Activated T-cell treated with anti-CD3 and anti-CD28 coated beads, Interleukin-2, amount 50 U/mL, for 24 hours (primary cell): Measurements from ENCODE around the gene CBFB.
A peak's percentile ranks its signal among the peaks of the same experiment; 100 is the strongest.
"Not testable (repeated sequence)": the region's sequence is repeated elsewhere in the genome, so short reads cannot be mapped to it uniquely, and the experiment has no call there.

Experiments
- DNase-seq: peaks from one replicate; pipeline ENCODE4 v3.0.0-alpha.2; 2020
- H3K27ac Mint-ChIP-seq: 2 replicates; pipeline ENCODE4 v1.8.0; 2020; ENCODE audit warnings: mild to moderate bottlenecking, mixed read lengths
- H3K27me3 Mint-ChIP-seq: 2 replicates; pipeline ENCODE4 v1.8.0; 2020; ENCODE audit warnings: mixed read lengths
- H3K36me3 Mint-ChIP-seq: 2 replicates; pipeline ENCODE4 v1.8.0; 2020; ENCODE audit warnings: low read depth, mixed read lengths
- H3K4me1 Mint-ChIP-seq: 2 replicates; pipeline ENCODE4 v1.8.0; 2020; ENCODE audit warnings: low read depth, mixed read lengths
- H3K4me3 Mint-ChIP-seq: 2 replicates; pipeline ENCODE4 v1.8.0; 2020; ENCODE audit warnings: mild to moderate bottlenecking, moderate library complexity, mixed read lengths
- H3K9me3 Mint-ChIP-seq: 2 replicates; pipeline ENCODE4 v1.8.0; 2020; ENCODE audit warnings: mixed read lengths

CBFB gene

DNA sequence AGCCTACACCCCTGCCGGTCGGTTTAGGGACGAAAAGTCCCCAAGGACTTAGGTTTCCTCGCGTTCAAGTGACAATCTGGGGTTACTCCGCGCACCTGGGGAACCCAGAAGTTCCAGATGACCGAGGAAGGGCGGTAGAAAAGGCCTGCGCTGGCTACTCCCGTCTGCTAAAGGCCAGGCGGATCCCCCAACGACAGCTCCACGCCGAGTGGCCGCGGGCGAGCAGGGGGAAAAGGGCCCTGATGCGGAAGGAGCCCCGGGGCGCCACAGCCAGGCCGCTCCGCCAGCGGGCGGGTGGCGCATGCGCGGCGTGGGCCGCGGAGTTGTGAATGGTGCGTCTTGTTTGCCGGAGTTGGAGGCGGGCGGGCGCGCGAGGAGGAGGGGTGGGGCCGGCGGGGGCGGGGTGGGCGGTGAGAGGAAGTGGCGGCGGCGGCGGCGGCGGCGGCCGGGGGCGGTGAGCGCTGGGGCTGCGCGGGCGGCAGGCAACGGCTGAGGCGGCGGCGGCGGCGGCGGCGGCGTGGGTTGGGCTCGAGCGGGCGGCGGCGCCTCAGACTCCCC, at the start of gene CBFB:
TSS of gene CBFB (plus strand) at position 454 of the 558 bp plus-strand sequence. CDS start 259 bp downstream, outside the sequence.
- peaks cover 53% of the 10 kb centered on the region for H3K4me1 Mint-ChIP-seq

DNA sequence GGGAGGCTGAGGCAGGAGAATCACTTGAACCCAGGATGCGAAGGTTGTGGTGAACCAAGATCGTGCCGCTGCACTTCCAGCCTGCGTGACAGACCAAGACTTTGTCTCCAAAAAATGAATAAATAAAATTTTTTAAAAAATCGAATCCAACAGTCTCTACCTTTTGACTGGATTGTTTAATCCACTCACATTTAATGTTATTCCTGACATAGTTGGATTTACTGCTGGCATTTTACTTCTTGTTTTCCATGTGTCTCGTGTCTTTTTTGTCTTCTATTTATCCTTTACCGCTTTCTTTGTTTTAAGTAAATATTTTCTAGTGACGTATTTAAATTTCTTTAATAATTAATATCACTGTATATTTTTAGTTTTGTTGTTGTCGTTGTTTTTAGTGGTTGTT, 45.9 kb upstream of the CBFB start:
- no peak for DNase-seq
- Mint-ChIP-seq H3K4me3 (no peak overlapping the region), H3K27me3 (no peaks in the 10 kb centered on the region), H3K36me3 (peaks cover 2% of the 10 kb centered on the region), H3K27ac (peak overlapping the region; percentile 100), H3K4me1 (peaks cover 52% of the 10 kb centered on the region), H3K9me3 (no peaks in the 10 kb centered on the region)

More for the DNA sequence above, at the start of gene CBFB:
- no peaks in the 10 kb centered on the region for H3K9me3 Mint-ChIP-seq
- peak; percentile 94 for DNase-seq
- peaks cover 40% of the 10 kb centered on the region for H3K36me3 Mint-ChIP-seq
- H3K27me3 Mint-ChIP-seq, result no peaks in the 10 kb centered on the region
- peak within 1 kb of the TSS; percentile 91 for H3K4me3 Mint-ChIP-seq
- peak within 1 kb of the TSS; percentile 97 for H3K27ac Mint-ChIP-seq

DNA sequence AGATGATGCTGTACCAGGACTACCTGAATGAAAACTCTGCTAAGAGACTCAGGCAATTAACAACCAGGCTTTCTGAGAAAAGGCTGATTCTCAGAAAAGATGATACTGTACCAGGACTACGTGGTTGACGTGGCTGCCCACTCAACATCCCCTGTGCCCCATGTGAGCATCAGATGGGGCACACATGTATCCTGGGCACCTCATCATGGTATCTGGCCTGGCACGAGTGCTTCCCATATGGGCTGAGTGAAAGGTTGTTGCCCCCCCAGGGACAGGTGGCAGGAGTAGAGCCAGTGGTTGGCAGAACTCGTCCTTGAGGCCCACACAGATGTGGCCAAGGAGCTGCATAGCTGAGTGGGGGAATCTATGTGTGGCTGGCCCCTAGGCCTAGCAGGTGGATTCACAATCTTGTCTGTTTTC, 44.0 kb upstream of the CBFB start:
- no peak overlapping the region for H3K4me3 Mint-ChIP-seq
- H3K4me1 Mint-ChIP-seq, result peaks cover 52% of the 10 kb centered on the region
- peak overlapping the region; percentile 100 for H3K27ac Mint-ChIP-seq
- H3K27me3 Mint-ChIP-seq, result no peaks in the 10 kb centered on the region
- DNase-seq, result peak; percentile 81
- H3K36me3 Mint-ChIP-seq, result peaks cover 2% of the 10 kb centered on the region
- H3K9me3 Mint-ChIP-seq, result no peaks in the 10 kb centered on the region

DNA sequence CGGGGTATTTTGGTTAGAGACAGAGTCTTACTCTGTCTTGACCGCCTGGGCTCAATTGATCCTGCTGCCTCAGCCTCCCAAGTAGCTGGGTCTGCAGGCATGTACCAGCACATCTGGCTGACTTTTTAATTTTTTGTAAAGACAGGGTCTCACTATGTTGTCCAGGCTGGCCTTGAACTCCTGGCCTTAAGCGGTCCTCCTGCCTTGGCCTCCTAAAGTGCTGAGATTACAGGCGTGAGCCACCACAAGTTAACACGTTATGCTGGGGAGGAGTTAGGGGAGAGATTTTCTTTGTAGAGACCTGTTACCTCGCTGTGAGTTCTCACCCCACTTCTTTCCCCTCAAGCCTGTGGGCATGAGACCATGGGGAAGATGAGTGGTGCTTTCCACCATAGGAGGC, 42.4 kb upstream of the CBFB start:
- H3K27me3 Mint-ChIP-seq, result no peaks in the 10 kb centered on the region
- DNase-seq, result no peak
- no peaks in the 10 kb centered on the region for H3K9me3 Mint-ChIP-seq
- peak overlapping the region; percentile 15 for H3K4me3 Mint-ChIP-seq
- peak overlapping the region; percentile 100 for H3K27ac Mint-ChIP-seq
- H3K4me1 Mint-ChIP-seq, result peaks cover 46% of the 10 kb centered on the region
- H3K36me3 Mint-ChIP-seq, result peaks cover 2% of the 10 kb centered on the region

DNA sequence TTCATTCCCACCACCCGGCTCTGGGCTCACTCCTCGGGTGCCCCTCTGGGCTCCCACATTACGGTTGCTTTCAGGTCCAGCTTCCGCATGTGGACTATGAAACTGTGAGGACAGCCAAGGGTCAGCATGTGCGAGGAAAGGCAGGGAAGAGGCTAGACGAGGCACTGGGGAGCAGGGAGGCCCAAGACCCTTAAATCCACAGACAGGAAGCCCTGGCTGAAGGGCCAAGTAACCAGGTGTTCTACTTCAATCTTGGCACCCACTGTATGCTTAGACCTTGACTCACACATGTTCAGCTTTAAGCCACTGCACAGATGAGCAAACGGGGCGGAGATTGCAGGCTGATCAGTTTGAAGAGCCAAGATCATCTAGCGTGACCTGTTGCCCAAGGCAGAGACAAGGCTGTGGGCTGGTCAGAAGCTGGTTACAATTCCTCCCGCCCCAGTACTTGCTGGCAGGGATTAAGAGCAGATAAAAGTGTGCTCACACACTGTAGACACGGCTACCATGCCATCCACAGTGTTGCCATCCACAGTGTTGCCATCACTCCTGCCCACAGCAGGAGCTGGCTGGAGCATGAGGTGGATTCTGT, 40.7 kb upstream of the CBFB start, which contains the start of gene CES4A:
TSS of gene CES4A (plus strand) at position 393 of the 592 bp plus-strand sequence. CDS start at position 577, 184 bp downstream.
- H3K27ac Mint-ChIP-seq, result peak within 1 kb of the TSS; percentile 58
- H3K36me3 Mint-ChIP-seq, result peaks cover 2% of the 10 kb centered on the region
- H3K4me3 Mint-ChIP-seq, result no peak within 1 kb of the TSS
- DNase-seq, result no peak
- no peaks in the 10 kb centered on the region for H3K9me3 Mint-ChIP-seq
- H3K4me1 Mint-ChIP-seq, result peaks cover 37% of the 10 kb centered on the region
- no peaks in the 10 kb centered on the region for H3K27me3 Mint-ChIP-seq

DNA sequence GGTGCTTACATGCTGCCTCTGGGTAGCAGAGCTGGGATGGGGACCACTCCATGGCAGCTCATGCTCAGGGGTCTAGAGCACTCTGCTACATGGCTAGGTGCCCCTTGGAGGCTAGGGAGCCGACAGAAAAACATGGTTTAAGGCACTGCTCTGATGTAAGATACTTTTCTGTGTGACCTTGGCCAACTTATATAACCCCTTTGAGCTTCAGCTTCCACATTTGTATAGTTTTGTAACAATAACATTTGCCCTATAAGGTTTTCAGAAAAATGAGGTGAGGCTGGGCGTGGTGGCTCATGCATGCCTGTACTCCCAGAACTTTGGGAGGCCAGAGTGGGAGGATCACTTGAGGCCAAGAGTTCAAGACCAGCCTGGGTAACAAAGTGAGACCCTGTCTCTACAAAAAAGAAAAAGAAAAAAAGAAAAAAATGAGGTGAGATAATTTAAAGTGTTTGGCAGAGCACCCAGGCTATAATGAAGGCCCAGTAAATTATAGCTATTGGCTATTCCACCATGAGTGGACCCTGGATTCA, 37.3 kb upstream of the CBFB start:
- Mint-ChIP-seq H3K27ac (no peak overlapping the region), H3K9me3 (no peaks in the 10 kb centered on the region), H3K4me3 (no peak overlapping the region), H3K27me3 (no peaks in the 10 kb centered on the region), H3K36me3 (no peaks in the 10 kb centered on the region), H3K4me1 (peaks cover 11% of the 10 kb centered on the region)
- DNase-seq, result no peak

DNA sequence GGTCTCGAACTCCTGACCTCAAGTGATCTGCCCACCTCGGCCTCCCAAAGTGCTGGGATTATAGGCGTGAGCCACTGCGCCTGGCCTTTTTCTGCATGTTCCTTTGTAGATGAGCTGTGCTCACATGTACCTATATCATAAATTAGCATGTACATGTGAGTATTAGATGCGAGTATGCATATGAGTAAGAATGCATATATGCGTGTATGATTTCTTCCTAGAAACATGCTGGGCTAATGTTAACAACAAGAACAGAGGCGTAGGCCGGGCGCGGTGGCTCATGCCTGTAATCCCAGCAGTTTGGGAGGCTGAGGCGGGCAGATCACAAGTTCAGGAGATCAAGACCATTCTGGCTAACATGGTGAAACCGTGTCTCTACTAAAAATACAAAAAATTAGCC, 35.4 kb upstream of the CBFB start:
- H3K27me3 Mint-ChIP-seq, DNase-seq, H3K4me3 Mint-ChIP-seq, H3K9me3 Mint-ChIP-seq, H3K27ac Mint-ChIP-seq, H3K4me1 Mint-ChIP-seq, H3K36me3 Mint-ChIP-seq: not testable (repeated sequence)

DNA sequence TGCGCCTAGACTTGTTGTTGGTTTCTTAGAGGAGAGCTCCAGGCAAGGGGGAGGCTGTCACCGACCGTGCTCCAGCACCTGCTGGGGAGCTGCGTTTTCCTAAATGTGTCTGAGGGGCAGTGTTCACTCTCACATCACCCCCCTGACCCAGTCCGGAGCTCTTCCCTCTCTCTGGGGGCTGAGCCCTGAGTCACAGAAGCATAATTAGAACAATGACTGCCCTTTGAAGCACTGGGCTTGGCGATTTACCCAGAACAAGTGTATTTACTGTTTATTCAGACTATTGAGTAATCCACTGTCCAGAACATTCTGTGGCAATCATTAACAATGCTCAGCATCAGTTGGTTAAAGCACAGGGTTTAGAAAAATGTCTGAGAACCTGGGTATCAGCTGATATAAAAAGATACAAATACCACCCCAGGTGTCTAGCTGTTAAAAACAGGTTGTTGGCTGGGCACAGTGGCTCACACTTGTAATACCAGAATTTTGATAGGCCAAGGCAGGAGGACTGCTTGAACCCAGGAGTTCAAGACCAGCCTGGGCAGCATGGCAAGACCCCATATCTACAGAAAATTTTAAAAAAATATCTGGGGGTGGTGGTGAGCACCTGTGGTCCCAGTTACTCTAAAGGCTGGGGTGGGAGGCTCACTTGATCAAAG, 32.5 kb upstream of the CBFB start:
- H3K27me3 Mint-ChIP-seq, result no peaks in the 10 kb centered on the region
- H3K4me1 Mint-ChIP-seq, result peaks cover 15% of the 10 kb centered on the region
- H3K4me3 Mint-ChIP-seq, result no peak overlapping the region
- H3K9me3 Mint-ChIP-seq, result no peaks in the 10 kb centered on the region
- no peaks in the 10 kb centered on the region for H3K36me3 Mint-ChIP-seq
- no peak for DNase-seq
- H3K27ac Mint-ChIP-seq, result no peak overlapping the region

DNA sequence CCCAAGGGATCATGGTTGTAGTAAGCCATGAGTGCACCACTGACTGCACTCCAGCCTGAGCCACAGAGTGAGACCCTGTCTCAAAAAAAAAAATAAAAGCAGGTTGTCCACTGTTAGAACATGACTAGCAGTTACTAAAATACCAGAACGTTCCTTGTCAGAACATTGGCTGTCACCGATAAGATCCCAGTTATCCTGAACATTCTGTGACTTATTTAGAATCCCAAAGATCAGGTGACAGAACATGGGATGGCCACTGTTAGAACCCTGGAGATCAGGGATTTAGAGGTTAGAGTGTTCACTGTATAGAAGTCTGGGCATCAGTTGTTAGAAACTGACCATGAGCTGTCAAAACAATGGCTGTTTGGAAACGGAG, 32.0 kb upstream of the CBFB start:
- H3K4me1 Mint-ChIP-seq, result peaks cover 20% of the 10 kb centered on the region
- no peak for DNase-seq
- no peaks in the 10 kb centered on the region for H3K27me3 Mint-ChIP-seq
- H3K27ac Mint-ChIP-seq, result no peak overlapping the region
- H3K9me3 Mint-ChIP-seq, result no peaks in the 10 kb centered on the region
- no peaks in the 10 kb centered on the region for H3K36me3 Mint-ChIP-seq
- H3K4me3 Mint-ChIP-seq, result no peak overlapping the region

DNA sequence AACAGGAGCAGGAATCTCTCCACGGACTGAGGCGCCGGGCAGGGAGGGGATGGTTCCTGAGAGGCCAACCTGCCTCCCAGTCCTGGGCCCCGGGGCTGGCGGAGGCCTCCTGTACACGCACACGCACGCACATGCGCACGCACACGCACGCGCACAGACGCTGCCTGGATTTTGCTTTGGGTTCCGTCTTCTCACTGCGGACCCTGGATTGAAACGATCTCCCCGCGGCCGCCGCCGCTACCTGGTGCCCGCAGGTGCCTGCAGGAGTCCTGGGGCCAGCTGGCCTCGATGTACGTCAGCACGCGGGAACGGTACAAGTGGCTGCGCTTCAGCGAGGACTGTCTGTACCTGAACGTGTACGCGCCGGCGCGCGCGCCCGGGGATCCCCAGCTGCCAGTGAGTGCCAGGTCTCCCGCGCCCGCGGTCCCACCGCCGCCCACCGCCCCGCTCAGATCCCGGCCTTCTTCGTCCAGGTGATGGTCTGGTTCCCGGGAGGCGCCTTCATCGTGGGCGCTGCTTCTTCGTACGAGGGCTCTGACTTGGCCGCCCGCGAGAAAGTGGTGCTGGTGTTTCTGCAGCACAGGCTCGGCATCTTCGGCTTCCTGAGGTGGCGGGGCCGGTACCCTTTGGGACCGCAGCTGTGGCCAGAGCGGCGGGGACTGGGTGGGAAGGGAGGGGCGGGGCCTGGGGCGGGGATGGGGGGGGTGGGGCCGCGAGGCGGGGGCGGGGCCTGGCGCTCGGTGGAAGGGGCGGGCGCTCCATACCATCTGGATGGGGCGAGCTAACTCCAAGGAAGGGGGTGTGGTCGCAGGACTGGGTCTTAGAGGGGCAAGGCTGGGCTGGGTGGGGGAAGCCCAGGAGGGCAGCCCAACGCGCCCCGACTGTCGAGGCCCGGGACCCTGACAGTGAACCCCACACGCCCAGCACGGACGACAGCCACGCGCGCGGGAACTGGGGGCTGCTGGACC, 28.3 kb upstream of the CBFB start:
- DNase-seq, result peak; percentile 78
- H3K27me3 Mint-ChIP-seq, result no peaks in the 10 kb centered on the region

DNA sequence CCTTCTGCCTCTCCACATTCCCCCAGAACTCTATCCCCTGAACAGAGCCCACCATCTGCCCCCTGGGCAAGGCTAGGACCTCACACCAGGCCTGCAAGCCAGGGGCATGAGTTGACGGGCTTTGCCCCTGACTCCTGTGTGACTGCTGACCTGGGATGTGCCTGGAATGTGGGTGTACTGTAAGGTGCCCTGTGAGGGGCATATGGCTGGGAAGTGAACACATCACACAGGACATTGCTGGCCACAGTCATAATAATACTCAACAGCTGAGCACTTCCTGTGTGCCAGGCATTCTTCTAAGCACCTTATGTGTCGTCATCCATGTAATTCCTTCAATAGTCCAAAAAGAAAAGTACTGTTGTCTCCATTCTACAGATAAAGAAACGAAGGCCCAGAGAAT, 27.2 kb upstream of the CBFB start:
- Mint-ChIP-seq H3K36me3 (peaks cover 13% of the 10 kb centered on the region), H3K9me3 (no peaks in the 10 kb centered on the region), H3K27ac (no peak overlapping the region), H3K4me3 (peak overlapping the region; percentile 8), H3K27me3 (no peaks in the 10 kb centered on the region), H3K4me1 (peaks cover 22% of the 10 kb centered on the region)
- no peak for DNase-seq

More for the DNA sequence above, 28.3 kb upstream of the CBFB start:
- Mint-ChIP-seq H3K36me3 (peaks cover 9% of the 10 kb centered on the region), H3K4me3 (peak overlapping the region; percentile 77), H3K9me3 (no peaks in the 10 kb centered on the region), H3K4me1 (peaks cover 22% of the 10 kb centered on the region), H3K27ac (peak overlapping the region; percentile 85)

DNA sequence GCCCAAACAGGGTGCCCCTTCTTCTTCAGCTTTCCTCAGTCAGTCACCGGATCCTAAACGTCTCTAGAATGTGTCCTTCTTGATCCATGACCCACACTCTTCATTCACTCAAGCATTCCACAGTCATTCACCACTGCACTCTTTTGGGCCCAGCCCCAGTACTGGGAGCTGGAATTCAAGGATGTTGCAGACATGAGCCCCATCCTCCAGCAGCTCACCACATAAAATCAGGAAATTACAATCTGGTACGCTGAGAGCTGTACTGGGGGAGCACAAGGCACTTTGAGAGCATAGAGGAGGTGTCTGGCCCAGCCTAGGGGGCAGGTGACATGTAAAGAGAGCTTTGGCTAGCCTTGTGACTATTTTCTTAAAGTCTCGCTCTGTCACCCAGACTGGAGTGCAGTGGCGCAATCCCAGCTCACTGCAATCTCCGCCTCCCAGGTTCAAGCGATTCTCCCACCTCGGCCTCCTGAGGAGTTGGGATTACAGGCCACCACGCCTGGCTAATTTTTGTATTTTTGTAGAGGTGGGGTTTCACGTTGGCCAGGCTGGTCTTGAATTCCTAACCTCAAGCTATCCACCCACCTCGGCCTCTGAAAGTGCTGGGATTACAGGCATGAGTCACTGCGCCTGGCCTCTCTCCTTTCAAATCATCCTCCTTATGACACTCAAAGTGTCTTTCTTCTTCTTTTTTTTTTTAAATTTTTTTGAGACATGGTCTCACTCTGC, 21.9 kb upstream of the CBFB start:
- Mint-ChIP-seq H3K36me3 (peaks cover 14% of the 10 kb centered on the region), H3K27me3 (no peaks in the 10 kb centered on the region), H3K27ac (no peak overlapping the region), H3K4me1 (peaks cover 5% of the 10 kb centered on the region), H3K4me3 (no peak overlapping the region), H3K9me3 (no peaks in the 10 kb centered on the region)
- no peak for DNase-seq

DNA sequence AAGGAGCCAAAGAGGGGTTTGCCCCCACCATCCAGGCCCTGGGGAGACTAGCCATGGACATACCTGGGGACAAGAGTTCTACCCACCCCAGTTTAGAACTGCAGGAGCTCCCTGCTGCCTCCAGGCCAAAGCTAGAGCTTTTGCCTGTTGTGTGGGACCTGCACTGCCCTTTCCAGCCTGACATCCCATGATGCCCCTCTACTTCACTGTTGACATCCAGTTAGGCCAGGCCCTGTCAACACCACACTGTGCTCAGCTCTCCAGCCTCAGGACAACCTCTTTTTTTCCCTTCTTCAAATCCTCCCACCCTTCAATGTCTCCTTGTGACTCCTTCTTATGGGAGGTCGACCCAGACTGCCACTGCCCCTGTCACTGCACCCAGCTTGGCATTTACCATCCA, 19.8 kb upstream of the CBFB start:
- Mint-ChIP-seq H3K27me3 (no peaks in the 10 kb centered on the region), H3K9me3 (no peaks in the 10 kb centered on the region), H3K4me3 (no peak overlapping the region), H3K27ac (peak overlapping the region; percentile 9), H3K4me1 (peaks cover 11% of the 10 kb centered on the region), H3K36me3 (peaks cover 11% of the 10 kb centered on the region)
- DNase-seq, result no peak

DNA sequence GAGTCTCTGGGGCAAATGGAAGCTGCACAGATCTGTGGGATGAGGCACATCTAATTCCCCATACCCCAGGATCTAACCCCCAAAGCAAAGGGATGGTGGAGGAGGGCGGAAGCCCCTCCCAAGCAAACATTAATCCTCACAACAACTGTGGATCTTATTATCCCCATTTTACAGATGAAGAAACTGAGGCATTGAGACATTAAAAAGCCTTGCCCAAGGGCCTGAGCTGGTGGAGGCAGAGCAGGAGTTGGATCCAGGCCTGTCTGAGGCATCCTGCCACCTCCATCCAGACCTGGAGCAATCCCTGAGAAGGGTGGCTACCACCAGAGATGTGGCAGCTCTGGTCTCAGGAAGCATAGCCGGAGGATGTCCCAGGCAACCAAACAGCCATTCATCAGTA, 17.7 kb upstream of the CBFB start:
- no peak for DNase-seq
- H3K4me1 Mint-ChIP-seq, result peaks cover 21% of the 10 kb centered on the region
- H3K27ac Mint-ChIP-seq, result no peak overlapping the region
- no peak overlapping the region for H3K4me3 Mint-ChIP-seq
- peaks cover 2% of the 10 kb centered on the region for H3K36me3 Mint-ChIP-seq
- no peaks in the 10 kb centered on the region for H3K27me3 Mint-ChIP-seq
- no peaks in the 10 kb centered on the region for H3K9me3 Mint-ChIP-seq
